Astrocyte (in vitro differentiated cells and primary cell): ENCODE measurements around the gene PREPL. TPM values are rescaled to one million over a fixed set of nuclear protein-coding genes. Genes with fewer than 3 reads are reported as not detected.

Experiments used
- DNase-seq: peaks from one replicate; pipeline ENCODE4 v3.0.0-alpha.2; 2010; ENCODE audit warnings: low read depth
- FAIRE-seq: peaks from 2 replicates; lab custom pipeline; 2011; peaks lifted over from hg19 to GRCh38; lab: Jason Lieb, UNC
- H2AFZ ChIP-seq: 2 replicates; pipeline ENCODE4 v1.6.0; 2012; ENCODE audit warnings: low read depth, low read length, inconsistent platforms
- H3K27ac ChIP-seq: 2 replicates; pipeline ENCODE4 v1.5.1; 2011; ENCODE audit warnings: low read depth, low read length, inconsistent platforms
- H3K27me3 ChIP-seq: 2 replicates; pipeline ENCODE4 v1.6.0; 2011; ENCODE audit warnings: low read length, inconsistent platforms; ENCODE audit not compliant: insufficient read depth
- H3K36me3 ChIP-seq: 2 replicates; pipeline ENCODE4 v1.5.1; 2011; ENCODE audit warnings: low read length, inconsistent platforms; ENCODE audit not compliant: insufficient read depth
- H3K4me1 ChIP-seq: 2 replicates; pipeline ENCODE4 v1.5.1; 2011; ENCODE audit warnings: low read length, inconsistent platforms; ENCODE audit not compliant: insufficient read depth
- H3K4me2 ChIP-seq: 2 replicates; pipeline ENCODE4 v1.6.0; 2012; ENCODE audit warnings: low read length, inconsistent platforms
- H3K4me3 ChIP-seq: 2 replicates; pipeline ENCODE4 v1.5.1; 2011; ENCODE audit warnings: low read depth, mild to moderate bottlenecking, low read length, inconsistent platforms; ENCODE audit not compliant: insufficient read depth
- H3K79me2 ChIP-seq: 2 replicates; pipeline ENCODE4 v1.6.0; 2012; ENCODE audit warnings: mild to moderate bottlenecking, low read length, inconsistent platforms; ENCODE audit not compliant: insufficient read depth
- H3K9ac ChIP-seq: 2 replicates; pipeline ENCODE4 v1.6.0; 2012; ENCODE audit warnings: mild to moderate bottlenecking, low read length, inconsistent platforms
- H3K9me3 ChIP-seq: 2 replicates; pipeline ENCODE4 v1.5.1; 2012; ENCODE audit warnings: low read depth, mild to moderate bottlenecking, low read length, inconsistent platforms; ENCODE audit not compliant: insufficient read depth
- H4K20me1 ChIP-seq: 2 replicates; pipeline ENCODE4 v1.6.0; 2012; ENCODE audit warnings: low read length, inconsistent platforms; ENCODE audit not compliant: insufficient read depth
- H3K27ac Mint-ChIP-seq: one replicate; pipeline ENCODE4 v1.8.0; 2021; ENCODE audit warnings: mild to moderate bottlenecking, mixed read lengths; ENCODE audit not compliant: unreplicated experiment
- H3K27me3 Mint-ChIP-seq: one replicate; pipeline ENCODE4 v1.8.0; 2021; ENCODE audit warnings: low read depth, mixed read lengths; ENCODE audit not compliant: unreplicated experiment
- H3K36me3 Mint-ChIP-seq: one replicate; pipeline ENCODE4 v1.8.0; 2021; ENCODE audit warnings: low read depth, mixed read lengths; ENCODE audit not compliant: unreplicated experiment
- H3K4me1 Mint-ChIP-seq: one replicate; pipeline ENCODE4 v1.8.0; 2021; ENCODE audit warnings: low read depth, mixed read lengths; ENCODE audit not compliant: unreplicated experiment
- H3K4me3 Mint-ChIP-seq: one replicate; pipeline ENCODE4 v1.8.0; 2021; ENCODE audit warnings: mild to moderate bottlenecking, moderate library complexity, mixed read lengths; ENCODE audit not compliant: unreplicated experiment
- H3K9me3 Mint-ChIP-seq: one replicate; pipeline ENCODE4 v1.8.0; 2021; ENCODE audit warnings: mild to moderate bottlenecking, mixed read lengths; ENCODE audit not compliant: unreplicated experiment
- CTCF ChIP-seq: IDR thresholded peaks from 2 replicates; pipeline ENCODE4 v1.5.1; 2011; ENCODE audit warnings: low read depth, mild to moderate bottlenecking, inconsistent platforms, low read length, moderate library complexity; ENCODE audit not compliant: insufficient read depth
- EZH2 ChIP-seq: IDR thresholded peaks from 2 replicates; pipeline ENCODE4 v1.6.1; 2012; ENCODE audit warnings: mild to moderate bottlenecking, low read length, inconsistent platforms; ENCODE audit not compliant: insufficient read depth
- total RNA-seq: library from RNA; stranded (reverse); gene quantifications from 2 replicates; pipeline ENCODE4 v1.2.1, GENCODE V29; 2021

The PREPL gene
- total RNA-seq, 1 donor from 2014 or later = 50.6 TPM

- H3K9ac ChIP-seq = no peak overlapping the region
- Mint-ChIP-seq H3K9me3 (peaks cover 2% of the 10 kb centered on the region), H3K4me1 (peaks cover 16% of the 10 kb centered on the region), H3K4me3 (no peak overlapping the region), H3K27ac (no peak overlapping the region), H3K36me3 (no peaks in the 10 kb centered on the region), H3K27me3 (peaks cover 8% of the 10 kb centered on the region)
- H3K27ac ChIP-seq = no peak overlapping the region
- FAIRE-seq (no peak), DNase-seq (no peak)
- TF ChIP-seq EZH2 (no peak), CTCF (no peak)
- H3K9me3 ChIP-seq = no peaks in the 10 kb centered on the region
- H4K20me1 ChIP-seq = no peaks in the 10 kb centered on the region
- no peak overlapping the region for H3K4me3 ChIP-seq
- H2AFZ ChIP-seq = no peak overlapping the region
- peaks cover 21% of the 10 kb centered on the region for H3K4me1 ChIP-seq
- no peaks in the 10 kb centered on the region for H3K79me2 ChIP-seq
- no peaks in the 10 kb centered on the region for H3K27me3 ChIP-seq
- no peaks in the 10 kb centered on the region for H3K36me3 ChIP-seq
- H3K4me2 ChIP-seq = no peak overlapping the region
Observed at GRCh38 chr2:44295633-44296359, 65.5 kb downstream of the PREPL start.

- Histone ChIP-seq H3K79me2 (no peaks in the 10 kb centered on the region), H3K27ac (no peak overlapping the region), H3K9me3 (no peaks in the 10 kb centered on the region), H3K4me2 (no peak overlapping the region), H3K36me3 (no peaks in the 10 kb centered on the region), H3K9ac (no peak overlapping the region), H3K27me3 (no peaks in the 10 kb centered on the region), H3K4me1 (peaks cover 23% of the 10 kb centered on the region), H2AFZ (no peak overlapping the region), H3K4me3 (no peak overlapping the region), H4K20me1 (no peaks in the 10 kb centered on the region)
- Mint-ChIP-seq H3K27ac (no peak overlapping the region), H3K27me3 (peaks cover 5% of the 10 kb centered on the region), H3K9me3 (peaks cover 2% of the 10 kb centered on the region), H3K4me1 (peaks cover 18% of the 10 kb centered on the region), H3K36me3 (no peaks in the 10 kb centered on the region), H3K4me3 (no peak overlapping the region)
- DNase-seq (no peak), FAIRE-seq (no peak)
- no peak for TF ChIP-seq CTCF
- no peak for TF ChIP-seq EZH2
Observed at GRCh38 chr2:44295113-44295512, 66.2 kb downstream of the PREPL start.
